GM19238 (cell line): ENCODE data around the gene LDLRAD4.

Experiments
- DNase-seq: peaks from one replicate; pipeline ENCODE4 v3.0.0; 2011; ENCODE audit warnings: low spot score; ENCODE audit not compliant: insufficient read length

Gene LDLRAD4

DNA sequence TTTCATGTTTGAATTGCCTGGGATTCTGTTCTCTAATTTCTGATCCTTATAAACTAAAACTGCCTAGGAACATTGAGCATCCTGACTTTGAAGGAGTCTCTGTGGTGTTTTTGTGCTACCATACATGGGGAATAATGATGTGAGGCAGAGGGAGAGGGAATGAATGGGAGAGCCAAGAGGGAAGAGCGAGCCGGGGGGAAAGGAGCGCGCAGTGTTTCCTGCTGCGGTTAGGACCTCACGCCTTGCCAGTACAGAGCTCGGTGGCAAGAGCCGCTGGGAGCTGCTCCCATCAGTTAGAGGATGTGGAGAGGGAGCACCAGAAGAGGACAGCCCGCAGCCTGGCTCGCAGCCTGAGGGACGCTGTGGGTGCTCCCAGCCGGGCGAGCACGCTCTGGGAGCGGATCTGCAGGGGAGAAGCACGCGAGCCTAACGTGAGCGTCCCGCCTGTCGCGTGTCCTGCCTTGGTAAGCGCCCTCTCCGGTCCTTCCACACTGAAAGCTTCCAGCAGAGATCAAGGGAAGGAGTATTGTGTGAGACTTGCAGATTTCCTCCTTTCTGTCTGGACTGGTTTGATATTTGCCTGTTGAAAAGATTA, 393.1 kb downstream of the LDLRAD4 start:
- no peak for DNase-seq

DNA sequence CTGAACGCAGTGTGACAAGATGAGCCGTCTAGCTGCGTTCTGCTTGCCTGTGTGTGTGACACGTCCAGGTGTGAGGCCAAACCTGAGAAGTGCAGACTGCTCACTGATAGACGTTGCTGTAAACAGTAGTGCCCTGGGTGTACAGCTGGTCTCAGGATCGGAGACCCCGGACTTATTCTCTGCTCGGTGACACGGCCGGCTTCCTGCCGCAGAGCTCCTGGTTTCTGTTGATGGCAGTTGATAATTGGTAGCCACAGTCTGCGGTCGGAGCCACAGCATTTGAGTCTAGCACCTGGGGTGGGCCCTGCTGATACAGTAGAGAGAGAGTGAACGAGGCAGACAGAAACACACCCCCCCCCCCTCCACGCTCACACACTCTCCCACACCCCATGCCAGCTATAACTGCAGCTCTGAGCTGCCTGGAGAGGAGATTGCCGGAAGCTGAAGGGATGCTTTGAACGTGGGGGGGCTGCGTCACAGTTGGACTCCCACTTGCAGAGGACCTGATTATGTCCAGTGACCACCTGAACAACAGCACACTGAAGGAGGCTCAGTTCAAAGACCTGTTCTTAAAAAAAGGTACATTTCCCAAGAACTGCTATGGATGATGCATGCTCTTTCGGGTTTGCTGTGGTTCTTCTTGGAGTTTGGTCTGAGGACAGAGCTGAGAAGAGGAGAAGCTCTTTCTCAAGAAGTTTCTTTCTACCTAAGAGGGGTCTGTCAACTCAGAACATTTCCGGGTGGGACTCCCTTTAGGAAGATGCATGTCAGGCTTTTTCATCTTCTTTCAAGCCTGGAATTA, 393.8 kb downstream of the LDLRAD4 start:
- peak; percentile 52 for DNase-seq

DNA sequence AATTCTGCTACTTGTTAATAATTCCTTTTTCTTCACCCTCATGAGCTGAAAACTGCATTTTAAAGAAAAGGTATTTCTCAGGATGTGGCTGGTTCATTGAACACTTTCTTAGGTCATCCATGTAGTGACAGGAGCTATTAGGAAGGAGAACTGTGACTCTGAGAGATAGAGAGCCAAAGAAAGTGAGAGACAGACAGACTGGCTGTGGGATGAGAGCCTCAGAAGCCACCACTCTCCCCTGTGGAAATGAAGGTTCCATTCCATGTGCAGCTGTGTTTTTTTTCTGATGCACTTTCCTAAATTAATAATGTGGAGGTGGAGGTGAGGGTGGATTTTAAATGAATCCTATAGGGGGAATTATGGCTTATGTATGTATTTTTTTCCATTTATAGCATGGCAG, 394.5 kb downstream of the LDLRAD4 start:
- DNase-seq = no peak

DNA sequence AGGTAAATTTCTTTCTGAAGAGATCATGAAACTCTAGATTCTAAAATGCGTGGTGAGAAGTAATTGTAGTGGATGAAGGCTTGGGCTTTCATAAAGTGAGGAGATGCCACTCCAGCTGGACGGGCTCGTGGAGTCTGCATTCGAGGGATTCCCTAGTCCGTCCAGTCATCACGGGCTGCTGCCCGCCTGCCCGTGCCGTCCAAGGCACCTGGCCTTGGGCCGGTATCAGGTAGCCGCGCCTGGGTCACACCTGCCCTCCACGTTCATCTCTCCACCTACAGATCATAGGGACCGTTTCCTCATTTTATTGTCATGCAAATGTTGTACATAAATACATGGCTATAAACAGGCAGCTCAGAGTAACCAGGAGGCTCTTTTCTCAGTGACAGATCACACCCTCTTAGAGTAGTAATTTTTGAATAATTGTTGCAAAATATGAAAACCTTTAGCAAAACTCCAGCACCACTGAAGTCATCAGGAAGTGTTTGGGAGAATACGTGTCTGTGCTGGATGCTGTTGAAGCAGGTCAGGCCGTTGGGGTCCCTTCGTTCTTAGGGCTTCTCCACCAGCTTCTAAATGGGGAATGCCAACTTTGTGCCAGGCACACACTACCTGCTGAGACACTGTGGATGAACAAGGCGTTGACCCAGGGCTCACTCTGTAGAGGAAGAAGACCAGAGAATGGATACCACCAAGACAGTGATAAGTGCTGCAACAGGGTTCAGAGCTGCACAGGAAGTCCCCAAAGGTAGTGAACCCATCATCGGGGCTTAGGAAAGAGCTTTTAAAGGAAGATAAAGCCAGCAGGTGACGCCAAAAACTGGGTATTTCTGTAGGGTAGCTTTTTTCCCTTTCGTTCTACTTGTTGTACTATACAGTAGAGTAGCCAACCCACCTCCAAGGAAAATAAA, 395.3 kb downstream of the LDLRAD4 start:
- DNase-seq = no peak

DNA sequence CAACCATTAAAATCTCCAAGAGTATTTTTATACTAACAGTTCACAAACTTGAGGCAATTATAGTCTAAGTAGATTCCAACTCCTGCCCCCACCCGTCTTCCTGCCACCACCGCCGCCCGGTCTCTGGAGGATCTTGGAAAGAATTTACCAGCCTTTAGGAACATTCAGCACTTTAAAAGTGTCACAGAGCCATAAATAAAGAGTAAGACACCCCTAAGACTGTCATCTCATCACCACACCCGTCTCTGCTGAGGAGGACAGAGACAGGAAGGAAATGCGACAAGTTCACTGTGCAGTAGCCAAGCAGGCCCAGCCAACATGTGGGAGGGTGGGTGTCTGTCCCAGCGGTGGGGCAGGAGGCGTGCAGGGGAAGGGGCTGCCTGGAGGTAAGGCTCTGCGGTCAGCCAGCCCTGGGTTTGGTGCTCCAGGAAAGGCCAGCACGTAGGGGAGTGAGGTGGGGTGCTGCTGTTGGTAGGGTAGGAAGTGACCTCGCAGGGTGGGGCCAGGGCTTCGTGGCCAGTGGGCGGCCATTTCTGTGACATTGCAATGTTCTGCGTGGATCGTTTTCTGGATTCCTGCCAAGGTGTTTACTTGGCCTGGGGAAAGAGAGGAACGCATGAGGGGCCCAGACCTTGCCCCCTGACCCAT, 396.2 kb downstream of the LDLRAD4 start:
- DNase-seq = no peak

- no peak for DNase-seq
Observed at GRCh38 chr18:13615432-13615861, 396.9 kb downstream of the LDLRAD4 start.

DNA sequence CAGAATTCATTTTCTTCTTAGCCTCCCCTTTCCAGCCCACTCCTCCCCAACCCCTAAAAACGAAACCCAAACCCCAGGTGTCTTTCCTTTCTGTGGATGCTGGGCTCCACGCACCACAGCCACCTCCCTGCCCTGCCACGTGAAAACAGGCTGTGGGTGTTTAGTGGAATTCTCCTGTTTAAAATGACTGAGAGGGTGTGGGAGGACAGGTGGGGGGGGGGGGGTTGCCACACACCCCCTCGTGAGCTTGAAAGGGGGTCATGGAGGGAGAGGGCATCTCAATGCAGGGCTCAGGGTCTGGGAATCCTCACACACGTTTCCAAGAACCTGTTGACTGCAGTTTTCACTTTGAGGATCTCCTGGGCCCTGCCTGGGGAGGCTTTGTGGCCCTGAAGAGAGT, 397.5 kb downstream of the LDLRAD4 start:
- DNase-seq = no peak

- DNase-seq = no peak
Observed at GRCh38 chr18:13616525-13617035, 398.0 kb downstream of the LDLRAD4 start.

DNA sequence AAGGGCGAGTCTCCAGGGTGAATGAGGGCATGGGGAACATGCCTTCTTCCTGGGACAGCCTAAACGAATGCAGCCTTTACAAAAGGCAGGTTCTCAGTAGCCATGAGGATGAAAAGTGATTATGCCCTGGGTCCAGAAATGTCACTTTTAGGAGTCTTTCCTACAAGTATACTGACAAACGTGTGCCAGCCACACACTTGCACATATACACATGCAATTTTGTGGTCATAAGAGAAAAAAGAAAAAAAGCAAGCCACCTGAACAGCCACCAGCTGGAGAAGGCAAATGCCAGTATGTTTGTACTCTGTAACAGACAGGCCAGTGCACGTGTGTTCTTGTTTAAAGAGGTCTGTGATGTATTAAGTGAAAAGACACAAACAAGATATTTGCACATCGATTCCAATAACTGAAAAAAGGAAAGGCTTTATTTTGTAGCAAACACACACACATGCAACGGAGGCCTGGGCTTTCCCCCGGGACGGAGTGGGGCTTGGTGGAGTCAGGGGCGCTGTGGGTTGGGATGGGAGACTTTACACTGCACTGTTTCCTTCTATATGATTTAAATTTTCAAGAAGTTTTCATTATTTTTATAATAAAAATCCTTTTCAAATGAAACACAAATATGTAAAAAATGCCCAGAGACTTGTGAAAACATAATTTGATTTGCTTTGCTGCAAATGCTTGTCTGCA, 399.4 kb downstream of the LDLRAD4 start:
- DNase-seq = no peak

DNA sequence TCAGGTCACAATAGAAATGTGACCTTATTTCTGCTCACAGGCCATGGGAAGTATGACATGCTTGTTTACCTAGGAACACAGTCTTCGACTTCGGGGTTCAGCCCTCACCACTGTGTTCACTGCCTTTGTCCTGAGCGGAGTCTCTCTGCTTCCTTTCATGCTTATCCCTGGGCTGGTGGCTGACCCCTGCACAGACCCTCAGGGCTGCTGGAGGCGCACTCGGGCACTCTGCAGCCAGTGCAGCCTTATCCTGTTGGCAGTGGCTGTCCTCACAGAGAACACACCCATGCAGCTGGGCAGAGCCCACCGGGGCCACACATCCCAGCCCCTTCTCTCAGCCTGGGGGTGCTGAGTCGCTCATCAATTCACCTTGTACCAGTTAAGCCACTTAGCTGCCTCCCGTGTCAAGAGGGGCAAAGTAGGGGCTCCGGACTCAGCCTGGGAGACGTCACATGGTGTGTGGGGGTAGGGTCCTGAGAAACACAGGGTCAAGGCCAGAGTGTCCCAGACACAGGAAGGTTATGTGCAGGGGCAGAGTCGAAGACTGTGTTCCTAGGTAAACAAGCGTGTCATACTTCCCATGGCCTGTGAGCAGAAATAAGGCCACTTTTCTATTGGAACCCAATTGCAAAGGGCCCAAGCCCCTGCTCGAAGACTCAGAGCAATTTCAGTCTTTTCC, 400.3 kb downstream of the LDLRAD4 start:
- no peak for DNase-seq

- no peak for DNase-seq
Observed at GRCh38 chr18:13619505-13620205, 401.1 kb downstream of the LDLRAD4 start.

GRCh38 chr18:13620206-13620672, 401.7 kb downstream of the LDLRAD4 start:
- DNase-seq = no peak

DNA sequence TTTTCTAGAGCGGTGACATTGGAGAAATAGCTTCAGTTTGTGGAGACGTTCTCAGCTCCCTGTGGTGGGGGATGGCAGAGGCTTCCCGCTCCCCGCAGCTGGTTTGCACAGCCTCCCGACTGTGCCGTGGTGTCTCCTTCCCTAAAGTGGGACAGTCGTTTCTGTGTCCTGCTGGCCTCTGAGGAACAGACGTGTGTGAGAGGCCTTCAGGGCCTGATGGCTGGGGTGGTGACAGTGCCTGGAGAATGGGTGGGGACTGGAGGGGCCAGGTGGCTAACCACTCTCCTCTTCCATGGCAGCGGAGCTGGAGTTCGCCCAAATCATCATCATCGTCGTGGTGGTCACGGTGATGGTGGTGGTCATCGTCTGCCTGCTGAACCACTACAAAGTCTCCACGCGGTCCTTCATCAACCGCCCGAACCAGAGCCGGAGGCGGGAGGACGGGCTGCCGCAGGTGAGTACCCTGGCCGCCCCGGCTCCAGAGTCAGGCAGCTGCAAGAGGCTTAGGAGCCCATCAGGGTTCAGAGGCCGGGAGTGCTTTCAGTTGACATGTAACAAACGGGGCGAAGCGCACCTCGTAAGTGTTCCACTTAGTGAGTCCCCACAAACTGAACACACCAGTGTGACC, 402.4 kb downstream of the LDLRAD4 start:
- no peak for DNase-seq

DNA sequence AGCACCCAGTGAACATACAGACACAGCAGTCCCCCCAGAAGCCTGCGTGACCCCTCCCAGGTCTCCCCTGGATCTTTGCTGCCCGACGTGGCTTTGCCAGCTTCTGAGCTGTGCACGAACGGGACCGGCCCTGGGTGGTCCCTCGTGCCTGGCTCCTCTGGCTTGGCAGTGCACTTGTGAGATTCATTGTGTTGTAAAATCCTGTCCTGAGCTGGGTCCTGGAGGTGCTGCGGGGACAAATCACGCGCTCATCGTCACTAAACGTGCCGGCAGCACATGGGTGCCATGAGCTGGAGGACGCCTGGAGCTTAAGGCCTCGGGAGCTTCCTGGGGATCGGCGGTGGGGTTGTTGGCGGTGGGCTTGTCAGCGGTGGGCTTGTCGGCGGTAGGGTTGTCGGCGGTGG, 402.9 kb downstream of the LDLRAD4 start:
- no peak for DNase-seq

GRCh38 chr18:13621886-13622619, 403.5 kb downstream of the LDLRAD4 start:
- no peak for DNase-seq

DNA sequence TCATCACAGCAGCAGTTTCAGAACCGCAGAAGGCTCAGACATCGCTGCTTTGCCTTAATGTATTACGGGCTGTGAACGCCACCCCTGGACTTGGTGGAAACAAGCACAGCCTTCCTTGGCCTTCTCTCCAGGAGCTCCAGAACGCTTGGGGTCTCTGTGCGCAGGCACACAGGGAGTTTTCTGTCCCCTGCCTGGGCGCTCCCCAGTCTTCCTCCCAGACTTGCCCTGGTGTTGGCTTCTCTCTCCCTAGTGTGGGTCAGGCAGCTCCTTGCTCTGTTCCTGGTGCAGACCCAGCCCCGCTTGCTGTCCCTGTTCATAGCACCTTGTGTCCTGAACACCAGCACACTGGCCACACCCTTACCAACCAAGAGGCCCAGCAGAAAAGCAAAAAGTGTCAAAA, 404.2 kb downstream of the LDLRAD4 start:
- no peak for DNase-seq

- DNase-seq = no peak
Observed at GRCh38 chr18:13623348-13623747, 404.8 kb downstream of the LDLRAD4 start.

GRCh38 chr18:13623871-13624270, 405.3 kb downstream of the LDLRAD4 start:
- DNase-seq = no peak
